Spinal cord (tissue), 10 donors: ENCODE results near the gene PACS1. TPM values are rescaled to one million over a fixed set of nuclear protein-coding genes. Genes with fewer than 3 reads are reported as not detected.

Experiments
- DNase-seq, 6 donors: peaks; one replicate each; pipeline versions ENCODE4 v3.0.0 to v3.0.0-alpha.2; 2013 to 2015; ENCODE audit warnings: low spot score in 6 of 6, low read depth in 4 of 6
- H3K27ac ChIP-seq: one replicate; pipeline ENCODE4 v1.5.1; 2013; ENCODE audit warnings: low read depth, low read length, control low read depth
- H3K27me3 ChIP-seq: one replicate; pipeline ENCODE4 v1.6.1; 2013; ENCODE audit warnings: low read length; ENCODE audit not compliant: control insufficient read depth, insufficient read depth
- H3K36me3 ChIP-seq: one replicate; pipeline ENCODE4 v1.6.1; 2013; ENCODE audit warnings: low read length; ENCODE audit not compliant: control insufficient read depth, insufficient read depth
- H3K4me1 ChIP-seq: one replicate; pipeline ENCODE4 v1.6.1; 2013; ENCODE audit warnings: low read length; ENCODE audit not compliant: control insufficient read depth, insufficient read depth
- H3K4me3 ChIP-seq: one replicate; pipeline ENCODE4 v1.5.1; 2013; ENCODE audit warnings: low read depth, low read length, control low read depth
- H3K9me3 ChIP-seq: one replicate; pipeline ENCODE4 v1.6.1; 2013; ENCODE audit warnings: low read length; ENCODE audit not compliant: control insufficient read depth, insufficient read depth
- WGBS: methylation state at CpG from one replicate; pipeline ENCODE4 v1.1.5; 2013; ENCODE audit warnings: missing lambda C conversion rate; ENCODE audit not compliant: insufficient coverage; 5-methylcytosine and 5-hydroxymethylcytosine counted together
- polyA plus RNA-seq, 2 donors: library from polyadenylated mRNA; unstranded; fragments of 120-200 nt; gene quantifications; one replicate each; pipeline ENCODE4 v1.2.1, GENCODE V29; 2013; ENCODE audit not compliant: insufficient read length in 2 of 2
- total RNA-seq, 2 donors: library from RNA; depleted of rRNA in 1 of 2; stranded (reverse); fragments of 120-200 nt in 1 of 2; fragments of >200 nt in 1 of 2; gene quantifications; one replicate each; pipeline versions ENCODE4 v1.2.3 to v1.2.4, GENCODE V29; 2013 to 2014
- donor health status: healthy.

PACS1 gene
- total and polyA plus RNA-seq, 4 donors: 29.9 to 114 (median 72.1) TPM

- 79% methylated on average over 4 of the region's 10 CpGs for WGBS
- Histone ChIP-seq H3K27ac (no peak overlapping the region), H3K27me3 (no peaks in the 10 kb centered on the region), H3K9me3 (no peaks in the 10 kb centered on the region), H3K36me3 (peaks cover 57% of the 10 kb centered on the region), H3K4me3 (no peak overlapping the region), H3K4me1 (peaks cover 8% of the 10 kb centered on the region)
- peak in 1 of 6 donors; percentile 61 for DNase-seq
These were observed 154.3 kb downstream of the PACS1 start for GRCh38 chr11:66224226-66224855.

GRCh38 chr11:66225066-66225465, 155.0 kb downstream of the PACS1 start:
- H3K36me3 ChIP-seq: peaks cover 55% of the 10 kb centered on the region
- no peak overlapping the region for H3K4me3 ChIP-seq
- H3K27ac ChIP-seq: no peak overlapping the region
- H3K9me3 ChIP-seq: no peaks in the 10 kb centered on the region
- peaks cover 8% of the 10 kb centered on the region for H3K4me1 ChIP-seq
- 38% methylated on average over 1 of the region's 2 CpGs for WGBS
- peak in 1 of 6 donors; percentile 70 for DNase-seq
- H3K27me3 ChIP-seq: no peaks in the 10 kb centered on the region

- Histone ChIP-seq H3K36me3 (peaks cover 55% of the 10 kb centered on the region), H3K4me1 (peaks cover 8% of the 10 kb centered on the region), H3K27me3 (no peaks in the 10 kb centered on the region), H3K9me3 (no peaks in the 10 kb centered on the region), H3K4me3 (no peak overlapping the region), H3K27ac (no peak overlapping the region)
- peak in 1 of 6 donors; percentile 87 for DNase-seq
These were observed 156.0 kb downstream of the PACS1 start for GRCh38 chr11:66226101-66226500.

- Histone ChIP-seq H3K9me3 (no peaks in the 10 kb centered on the region), H3K27me3 (no peaks in the 10 kb centered on the region), H3K4me1 (peaks cover 11% of the 10 kb centered on the region), H3K36me3 (peaks cover 59% of the 10 kb centered on the region), H3K4me3 (no peak overlapping the region), H3K27ac (no peak overlapping the region)
- no peak for DNase-seq
- WGBS: 87% methylated on average over 4 of the region's 5 CpGs
These were observed 157.6 kb downstream of the PACS1 start for GRCh38 chr11:66227700-66228099.

- H3K4me3 ChIP-seq: no peak overlapping the region
- no peak for DNase-seq
These were observed 158.4 kb downstream of the PACS1 start for GRCh38 chr11:66228521-66228920.

DNA sequence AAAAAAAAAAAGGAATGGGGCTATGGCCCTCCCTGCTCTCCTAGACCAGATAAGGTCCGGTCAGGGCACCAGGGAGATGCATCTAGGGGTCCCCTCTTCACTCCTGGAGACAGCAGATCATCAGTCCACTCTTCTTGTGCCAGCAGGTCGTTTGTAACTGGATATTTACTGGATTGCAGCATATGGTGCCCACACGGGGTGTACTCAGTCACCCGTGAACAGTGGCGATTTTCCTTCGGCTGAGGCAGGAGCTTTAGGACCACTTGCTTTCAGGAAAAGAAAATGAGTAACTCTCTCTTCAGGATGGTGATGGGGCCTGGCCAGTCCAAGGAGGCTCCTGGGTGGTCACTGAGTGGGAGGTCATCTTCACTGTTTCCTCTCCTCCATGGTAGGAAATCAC, 160.1 kb downstream of the PACS1 start:
- H3K9me3 ChIP-seq: no peaks in the 10 kb centered on the region
- peaks cover 7% of the 10 kb centered on the region for H3K4me1 ChIP-seq
- 52% methylated on average over 5 of the region's 6 CpGs for WGBS
- H3K27ac ChIP-seq: no peak overlapping the region
- no peak for DNase-seq
- H3K27me3 ChIP-seq: no peaks in the 10 kb centered on the region
- H3K4me3 ChIP-seq: no peak overlapping the region
- H3K36me3 ChIP-seq: peaks cover 72% of the 10 kb centered on the region

More at GRCh38 chr11:66228521-66228920, 158.4 kb downstream of the PACS1 start:
- no peak overlapping the region for H3K27ac ChIP-seq
- WGBS: 100% methylated on average over 2 of the region's 6 CpGs
- H3K4me1 ChIP-seq: peaks cover 7% of the 10 kb centered on the region
- H3K36me3 ChIP-seq: peaks cover 67% of the 10 kb centered on the region
- no peaks in the 10 kb centered on the region for H3K27me3 ChIP-seq
- H3K9me3 ChIP-seq: no peaks in the 10 kb centered on the region

- Histone ChIP-seq H3K4me1 (peaks cover 7% of the 10 kb centered on the region), H3K9me3 (no peaks in the 10 kb centered on the region), H3K36me3 (peaks cover 77% of the 10 kb centered on the region), H3K27ac (no peak overlapping the region), H3K27me3 (no peaks in the 10 kb centered on the region), H3K4me3 (no peak overlapping the region)
- no peak for DNase-seq
- WGBS: 95% methylated on average over 14 of the region's 14 CpGs
These were observed 160.9 kb downstream of the PACS1 start for GRCh38 chr11:66230978-66231377.

- Histone ChIP-seq H3K9me3 (no peaks in the 10 kb centered on the region), H3K27me3 (no peaks in the 10 kb centered on the region), H3K4me1 (peaks cover 7% of the 10 kb centered on the region), H3K4me3 (no peak overlapping the region), H3K27ac (no peak overlapping the region), H3K36me3 (peaks cover 83% of the 10 kb centered on the region)
- WGBS: 71% methylated on average over 7 of the region's 7 CpGs
- no peak for DNase-seq
These were observed 161.5 kb downstream of the PACS1 start for GRCh38 chr11:66231561-66231960.

DNA sequence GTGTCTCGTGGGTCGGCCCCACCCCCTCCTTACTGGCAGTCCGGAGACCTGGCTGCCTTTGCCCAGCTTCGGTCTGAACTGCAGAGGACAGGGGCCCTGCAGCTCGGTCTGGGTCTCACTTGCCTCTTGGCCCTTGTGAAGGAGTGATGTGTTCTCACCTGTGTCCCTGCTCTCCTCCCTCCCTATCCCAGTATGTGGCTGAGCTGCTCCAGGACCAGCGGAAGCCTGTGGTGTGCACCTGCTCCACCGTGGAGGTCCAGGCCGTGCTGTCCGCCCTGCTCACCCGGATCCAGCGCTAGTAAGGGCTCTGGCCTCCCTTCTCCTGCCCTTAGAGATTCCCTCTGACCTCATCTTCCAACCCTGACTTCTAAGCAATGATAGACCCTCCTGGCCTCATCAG, 162.7 kb downstream of the PACS1 start:
- Histone ChIP-seq H3K9me3 (no peaks in the 10 kb centered on the region), H3K27me3 (no peaks in the 10 kb centered on the region), H3K36me3 (peaks cover 92% of the 10 kb centered on the region), H3K27ac (no peak overlapping the region), H3K4me3 (no peak overlapping the region), H3K4me1 (peaks cover 7% of the 10 kb centered on the region)
- no peak for DNase-seq
- 89% methylated on average over 10 of the region's 11 CpGs for WGBS

DNA sequence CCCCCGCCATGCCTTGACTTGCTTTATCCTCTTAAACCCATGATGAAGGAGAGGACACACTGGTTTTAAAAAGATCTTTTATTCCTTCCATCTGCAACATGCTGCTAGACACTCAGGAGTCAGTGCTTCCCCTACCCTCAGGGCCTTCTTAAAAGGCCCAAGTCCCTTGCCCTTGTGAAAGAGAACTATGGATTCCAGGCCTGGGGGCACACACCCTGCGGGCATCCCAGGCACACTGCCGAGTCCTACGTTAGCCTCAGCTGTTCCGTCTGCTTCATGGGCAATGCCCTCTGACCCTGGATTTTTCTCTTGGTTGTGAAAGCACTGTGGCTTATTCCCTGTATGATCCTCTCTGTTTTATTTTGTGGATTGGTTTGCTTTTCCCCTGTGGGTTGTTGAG, 163.2 kb downstream of the PACS1 start:
- 92% methylated on average over 5 of the region's 5 CpGs for WGBS
- DNase-seq: no peak
- Histone ChIP-seq H3K27ac (no peak overlapping the region), H3K9me3 (no peaks in the 10 kb centered on the region), H3K27me3 (no peaks in the 10 kb centered on the region), H3K4me1 (peaks cover 7% of the 10 kb centered on the region), H3K36me3 (peaks cover 93% of the 10 kb centered on the region), H3K4me3 (no peak overlapping the region)
